Loucy (cell line): ENCODE measurements around the gene XRCC5.

Experiments used
- CTCF ChIP-seq: fragments of 200-600 bp; sonication (generic); conservative IDR thresholded peaks from 2 replicates; pipeline ENCODE4 v1.5.1; 2014; ENCODE audit warnings: mild to moderate bottlenecking, antibody characterized with exemption, low read length
- EZH2phosphoT487 ChIP-seq: fragments of 200-600 bp; IDR thresholded peaks from 2 replicates; pipeline ENCODE4 v1.6.1; 2018; ENCODE audit warnings: antibody characterized with exemption, mild to moderate bottlenecking, moderate library complexity, borderline replicate concordance

GRCh38 chr2:216074794-216075193, 34.4 kb upstream of the XRCC5 start:
- TF ChIP-seq CTCF (no peak), EZH2phosphoT487 (no peak)
